Heart left ventricle (tissue), 16 donors: ENCODE results near the gene NRIP2. TPM values are rescaled to one million over a fixed set of nuclear protein-coding genes. Genes with fewer than 3 reads are reported as not detected.

ENCODE experiments used
- ATAC-seq, 4 donors: fragments of 200-7000 bp; cut with Tn5 transposase; one replicate each; pipeline ENCODE4 v1.9.1; 2020 to 2022; ENCODE audit warnings: moderate library complexity in 4 of 4, mild to moderate bottlenecking in 3 of 4, moderate number of reproducible peaks in 1 of 4
- DNase-seq, 5 donors: peaks; one replicate each; pipeline ENCODE4 v3.0.0-alpha.2; 2020
- H3K27ac ChIP-seq, 12 donors: fragments of 200-600 bp; sonication (generic) in 4 of 12; one replicate each; pipeline versions ENCODE4 v1.5.0 to v1.8.0; 2016 to 2022; ENCODE audit warnings: mild to moderate bottlenecking in 2 of 12
- H3K27me3 ChIP-seq, 9 donors: fragments of 200-600 bp; sonication (generic) in 2 of 9; one replicate each; pipeline versions ENCODE4 v1.5.1 to v1.8.0; 2016 to 2022; ENCODE audit warnings: mild to moderate bottlenecking in 3 of 9
- H3K36me3 ChIP-seq, 9 donors: fragments of 200-600 bp; sonication (generic) in 2 of 9; one replicate each; pipeline versions ENCODE4 v1.5.0 to v1.8.0; 2018 to 2022; ENCODE audit warnings: mild to moderate bottlenecking in 2 of 9
- H3K4me1 ChIP-seq, 12 donors: fragments of 200-600 bp; sonication (generic) in 4 of 12; one replicate each; pipeline versions ENCODE4 v1.5.0 to v1.8.0; 2016 to 2022; ENCODE audit warnings: mild to moderate bottlenecking in 3 of 12
- H3K4me3 ChIP-seq, 12 donors: fragments of 200-600 bp; sonication (generic) in 4 of 12; one replicate each; pipeline versions ENCODE4 v1.5.0 to v1.8.0; 2017 to 2022; ENCODE audit warnings: mild to moderate bottlenecking in 9 of 12, moderate library complexity in 4 of 12
- H3K9me3 ChIP-seq, 12 donors: fragments of 200-600 bp; sonication (generic) in 4 of 12; one replicate each; pipeline versions ENCODE4 v1.5.0 to v1.8.0; 2016 to 2022; ENCODE audit warnings: mild to moderate bottlenecking in 1 of 12
- POLR2A ChIP-seq, 2 donors: fragments of 450-650 bp; IDR thresholded peaks; one replicate each; pipeline ENCODE4 v1.6.1; 2017; ENCODE audit warnings: antibody characterized with exemption in 2 of 2, mild to moderate bottlenecking in 2 of 2, moderate library complexity in 2 of 2
- WGBS, 4 donors: extraction: QIAGEN DNeasy Blood & Tissue Kit in 2 of 4; methylation state at CpG; one replicate each; pipeline versions ENCODE4 v1.1.5 to v1.1.7; 2013 to 2018; 5-methylcytosine and 5-hydroxymethylcytosine counted together
- intact Hi-C, 10 donors: fragments of 100-400 bp; cut with DNase I; formaldehyde crosslinking; loops; one replicate each; pipeline versions ENCODE4 v1.11.1 to v1.14.2; 2022
- polyA plus RNA-seq, 2 donors: library from polyadenylated mRNA; stranded (reverse); fragments of 200-250 nt; gene quantifications; one replicate each; pipeline ENCODE4 v1.2.3, GENCODE V29; 2013
- total RNA-seq, 9 donors: library from RNA; depleted of rRNA in 2 of 9; stranded (reverse); fragments of >200 nt in 2 of 9; fragmentation: NEBNext Ultra II Directional in 3 of 9; extraction: Animal tissue kit (Norgen Biotek cat#: 25700) in 3 of 9; gene quantifications; one replicate each; pipeline versions ENCODE4 v1.1.0 to v1.2.4, GENCODE V29; 2016 to 2023
- TF ChIP-seq, protein P1 (sequence below), 12 donors: fragments of 200-600 bp; sonication (generic) in 4 of 12; IDR thresholded peaks; one replicate each; pipeline versions ENCODE4 v1.5.0 to v1.8.0; 2018 to 2022; ENCODE audit warnings: antibody characterized with exemption in 12 of 12, mild to moderate bottlenecking in 5 of 12
- donor health status: ischemic (EF 13 %, LVEDD 7.1; RV severe dilation, severe dysfunction).
- donor health status: healthy with polysubstance abuse.
- donor health status: DM: no; HTN: yes; CAD: no.
- donor health status: DM: no; HTN: no; CAD: no.
- donor health status: ischemic (EF 25% LVEDD 6.9; RV normal size, moderate dysfunction).
- donor health status: ischemic (EF 25% LVEDD 5.7; RV mildly dilated, moderate dysfunction).
- donor health status: healthy.
- donor health status: DM: yes; HTN: yes; CAD: no.
- donor health status: ischemic (EF 35%, LVEDD 5.7; RV mildly dilated, moderate dysfunction).
- donor health status: nonischemic (EF 11% LVEDD 7.7; RV severe dilation, severe dysfunction).
- donor health status: DM: yes; HTN: yes; CAD: no.
- donor health status: PGD.
- donor health status: ischemic (EF 29% LVEDD 5.4; RV normal size, mild dysfunction).
- donor health status: nonischemic (EF 23%, LVEDD 6.1; RV moderate dilation, normal function).

The NRIP2 gene
- total and polyA plus RNA-seq, 11 donors, result 1.9 to 3.1 (median 2.1) TPM

DNA sequence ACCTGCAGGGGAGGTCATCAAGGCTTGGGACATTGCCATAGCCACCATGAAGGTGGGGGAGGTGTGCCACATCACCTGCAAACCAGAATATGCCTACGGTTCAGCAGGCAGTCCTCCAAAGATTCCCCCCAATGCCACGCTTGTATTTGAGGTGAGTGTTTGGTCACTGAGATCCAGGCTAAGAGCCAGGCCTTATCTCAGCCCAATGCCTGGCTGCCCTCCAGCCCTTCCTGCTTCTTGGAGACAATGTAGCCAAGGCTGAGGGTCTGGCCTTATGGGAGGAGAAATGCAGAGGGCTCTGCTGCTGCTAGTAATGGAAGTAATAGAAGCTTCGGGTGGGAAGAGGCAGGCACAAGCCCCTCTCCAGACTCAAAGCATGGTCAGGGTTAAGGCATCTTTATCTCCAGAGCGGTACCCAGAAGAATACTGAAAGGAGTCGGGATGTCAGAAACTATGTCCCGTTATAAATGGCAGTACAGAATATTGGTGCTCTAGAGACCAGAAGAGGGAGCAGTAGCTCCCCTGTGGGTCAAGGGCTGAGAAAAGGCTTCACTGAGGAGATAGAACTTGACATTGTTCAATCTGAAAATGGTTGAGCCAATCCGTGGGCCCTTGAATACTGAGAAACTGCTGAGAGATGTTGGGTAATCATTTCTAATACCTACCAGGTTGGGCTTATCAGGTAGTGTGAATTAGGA is 37.0 kb downstream of the NRIP2 start:
- TF ChIP-seq POLR2A (IDR thresholded peaks at IDR 0.05), result no peak
- TF ChIP-seq, protein P1, sequence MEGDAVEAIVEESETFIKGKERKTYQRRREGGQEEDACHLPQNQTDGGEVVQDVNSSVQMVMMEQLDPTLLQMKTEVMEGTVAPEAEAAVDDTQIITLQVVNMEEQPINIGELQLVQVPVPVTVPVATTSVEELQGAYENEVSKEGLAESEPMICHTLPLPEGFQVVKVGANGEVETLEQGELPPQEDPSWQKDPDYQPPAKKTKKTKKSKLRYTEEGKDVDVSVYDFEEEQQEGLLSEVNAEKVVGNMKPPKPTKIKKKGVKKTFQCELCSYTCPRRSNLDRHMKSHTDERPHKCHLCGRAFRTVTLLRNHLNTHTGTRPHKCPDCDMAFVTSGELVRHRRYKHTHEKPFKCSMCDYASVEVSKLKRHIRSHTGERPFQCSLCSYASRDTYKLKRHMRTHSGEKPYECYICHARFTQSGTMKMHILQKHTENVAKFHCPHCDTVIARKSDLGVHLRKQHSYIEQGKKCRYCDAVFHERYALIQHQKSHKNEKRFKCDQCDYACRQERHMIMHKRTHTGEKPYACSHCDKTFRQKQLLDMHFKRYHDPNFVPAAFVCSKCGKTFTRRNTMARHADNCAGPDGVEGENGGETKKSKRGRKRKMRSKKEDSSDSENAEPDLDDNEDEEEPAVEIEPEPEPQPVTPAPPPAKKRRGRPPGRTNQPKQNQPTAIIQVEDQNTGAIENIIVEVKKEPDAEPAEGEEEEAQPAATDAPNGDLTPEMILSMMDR (IDR thresholded peaks at IDR 0.05), result peak in 3 of 12 donors; percentile 17 to 41 (median 35)
- Histone ChIP-seq H3K4me3 (no peak overlapping the region), H3K4me1 (peaks cover 0 to 58% (median 32%) of the 10 kb centered on the region in 12 donors), H3K36me3 (peaks cover 0 to 60% (median 53%) of the 10 kb centered on the region in 9 donors), H3K27ac (peak overlapping the region in 3 of 12 donors; percentile 1 to 39 (median 18)), H3K27me3 (peaks cover 0 to 4% (median 0%) of the 10 kb centered on the region in 9 donors), H3K9me3 (no peaks in the 10 kb centered on the region)
- intact Hi-C loops, result loop anchor here in 1 of 10 donors (2.0 kb wide), 1 partner anchor 15 kb away; the partner anchor contains the start of gene ITFG2
- ATAC-seq (no peak), DNase-seq (peak in 4 of 5 donors; percentile 58 to 63 (median 61))
- WGBS, 4 donors, result 43 to 58% (median 49%) methylated on average over 6 to 7 of the region's 7 CpGs

DNA sequence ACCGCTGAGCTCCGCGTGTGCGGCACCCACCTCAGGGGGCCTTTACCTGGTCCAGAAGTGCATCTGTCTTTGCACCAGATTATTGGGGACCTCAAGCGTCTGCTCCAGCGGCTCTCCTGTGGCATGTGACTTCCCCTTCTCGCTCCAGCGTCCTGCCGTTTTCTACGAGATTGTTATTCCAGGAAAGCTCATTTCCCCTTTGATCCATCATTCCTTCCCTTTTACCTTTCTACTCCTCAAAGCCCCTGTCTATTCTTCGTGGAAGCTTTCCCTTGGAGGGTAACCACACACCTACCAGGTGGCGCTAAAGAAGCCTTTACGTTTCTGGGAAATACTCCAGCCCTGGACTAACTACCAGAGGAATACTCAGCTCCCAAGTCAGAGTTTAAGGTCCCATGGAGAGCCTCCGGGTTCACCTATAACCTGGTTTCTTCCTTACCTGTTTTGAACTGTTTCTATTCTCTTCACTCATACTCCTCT is 38.6 kb downstream of the NRIP2 start:
- Histone ChIP-seq H3K27ac (peak overlapping the region in 10 of 12 donors; percentile 63 to 89 (median 81)), H3K4me1 (peaks cover 0 to 56% (median 31%) of the 10 kb centered on the region in 12 donors), H3K36me3 (peaks cover 0 to 44% (median 36%) of the 10 kb centered on the region in 9 donors), H3K27me3 (peaks cover 0 to 4% (median 0%) of the 10 kb centered on the region in 9 donors), H3K4me3 (peak overlapping the region; percentile 71 to 95 (median 86)), H3K9me3 (no peaks in the 10 kb centered on the region)
- no peak for DNase-seq
- TF ChIP-seq, protein P1 (IDR thresholded peaks at IDR 0.05), result no peak
- TF ChIP-seq POLR2A (IDR thresholded peaks at IDR 0.05), result no peak
- 9 to 13% (median 10%) methylated on average over 14 of the region's 14 CpGs for WGBS, 4 donors
- intact Hi-C loops, result loop anchor here in 1 of 10 donors (2.0 kb wide), 1 partner anchor 17 kb away; the partner anchor contains the start of gene ITFG2
- no peak for ATAC-seq

DNA sequence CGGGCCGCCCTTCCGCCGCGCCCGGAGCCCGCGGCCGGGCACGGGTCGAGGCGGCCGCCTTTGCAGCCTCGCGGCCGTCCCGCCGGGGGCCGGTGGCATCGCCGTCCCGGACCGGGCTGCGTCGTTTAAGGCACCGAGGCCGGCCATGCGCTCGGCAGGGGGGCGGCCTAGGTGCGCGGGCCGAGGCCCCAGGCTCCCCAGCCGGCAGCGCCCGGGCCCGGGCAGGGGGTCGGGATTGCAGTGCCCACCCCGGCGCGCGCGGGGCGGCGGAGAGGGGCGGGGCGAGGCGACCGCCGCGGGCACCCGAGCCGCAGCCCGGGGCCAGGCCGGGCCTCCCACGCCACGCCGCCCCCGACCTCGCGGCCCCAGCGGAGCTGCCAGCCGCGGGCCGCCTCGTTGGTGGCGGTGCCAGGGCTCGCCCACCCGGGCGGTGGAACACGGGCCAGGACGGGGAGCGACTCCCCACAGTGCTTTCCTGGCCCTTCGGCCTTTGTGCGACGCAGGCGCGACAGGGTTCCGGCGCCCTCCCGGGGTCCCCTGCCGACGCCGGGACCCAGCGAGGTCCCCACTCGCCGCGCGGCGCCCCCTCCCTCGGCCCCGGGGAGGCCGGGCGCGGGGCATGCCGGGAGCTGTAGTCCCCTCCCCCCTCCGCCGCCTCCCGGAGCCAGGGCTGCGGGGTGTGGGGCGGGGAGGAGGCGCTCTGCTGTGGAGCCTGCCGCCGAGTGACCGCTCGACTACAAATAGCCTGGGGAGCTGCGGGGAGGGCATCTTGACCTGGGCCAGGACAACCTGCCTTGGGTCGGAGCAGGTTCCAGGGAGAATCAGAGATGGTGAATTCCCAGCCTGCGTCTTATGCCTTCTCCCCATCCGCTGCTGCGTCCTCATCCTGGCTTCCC is 39.3 kb downstream of the NRIP2 start:
- peak; percentile 87 to 91 (median 89) for DNase-seq
- peak; percentile 86 to 92 (median 89) for ATAC-seq
- Histone ChIP-seq H3K4me1 (peaks cover 0 to 49% (median 27%) of the 10 kb centered on the region in 12 donors), H3K36me3 (peaks cover 0 to 37% (median 30%) of the 10 kb centered on the region in 9 donors), H3K27me3 (peaks cover 0 to 4% (median 0%) of the 10 kb centered on the region in 9 donors), H3K4me3 (peak overlapping the region; percentile 71 to 95 (median 86)), H3K9me3 (no peaks in the 10 kb centered on the region), H3K27ac (peak overlapping the region in 11 of 12 donors; percentile 68 to 89 (median 81))
- intact Hi-C loops, result loop anchor here in 3 of 10 donors (2.0 kb wide), 1 partner anchor 17 kb away; the partner anchor contains the start of gene ITFG2 (in 3 of the 3)
- 0 to 1% (median 0%) methylated on average over 10 to 111 of the region's 111 CpGs for whole genome bisulfite sequencing, 4 donors
- TF ChIP-seq, protein P1 (IDR thresholded peaks at IDR 0.05), result peak in 1 of 12 donors; percentile 17
- TF ChIP-seq POLR2A (IDR thresholded peaks at IDR 0.05), result peak in 1 of 2 donors; percentile 63
